Transverse colon (tissue), 4 donors: ENCODE measurements around the gene NEK4. TPM values are rescaled to one million over a fixed set of nuclear protein-coding genes. Genes with fewer than 3 reads are reported as not detected.

Experiments
- DNase-seq: peaks from one replicate; pipeline ENCODE4 v3.0.0-alpha.2; 2019
- H3K27ac ChIP-seq, 4 donors: fragments of 200-600 bp; sonication (generic); 2 replicates each; pipeline ENCODE4 v1.5.1; 2016 to 2018; ENCODE audit warnings: inconsistent platforms in 4 of 4
- H3K27me3 ChIP-seq: fragments of 200-600 bp; sonication (generic); 2 replicates; pipeline ENCODE4 v1.5.1; 2017; ENCODE audit warnings: inconsistent platforms
- H3K36me3 ChIP-seq, 4 donors: fragments of 200-600 bp; sonication (generic); 2 replicates each; pipeline ENCODE4 v1.5.1; 2017 to 2019; ENCODE audit warnings: inconsistent platforms in 4 of 4
- H3K4me1 ChIP-seq, 4 donors: fragments of 200-600 bp; sonication (generic); 2 replicates each; pipeline ENCODE4 v1.5.1; 2017 to 2020; ENCODE audit warnings: inconsistent platforms in 4 of 4
- H3K4me3 ChIP-seq, 4 donors: fragments of 200-600 bp; sonication (generic); 1 replicate in 1 of 4; 2 replicates in 3 of 4; pipeline versions ENCODE4 v1.5.1 to v1.6.1; 2017 to 2019; ENCODE audit warnings: inconsistent platforms in 4 of 4
- H3K9me3 ChIP-seq, 2 donors: fragments of 200-600 bp; sonication (generic); 2 replicates each; pipeline ENCODE4 v1.5.1; 2017 to 2019; ENCODE audit warnings: inconsistent platforms in 2 of 2
- CTCF ChIP-seq, 5 experiments: fragments of 200-600 bp in 3 of 5; fragments of 450-650 bp in 2 of 5; sonication (generic) in 3 of 5; IDR thresholded peaks; 1 replicate in 2 of 5; 2 replicates in 3 of 5; pipeline ENCODE4 v1.5.1; 2016 to 2017; ENCODE audit warnings: antibody characterized with exemption in 5 of 5, inconsistent platforms in 3 of 5, mild to moderate bottlenecking in 2 of 5, moderate library complexity in 1 of 5
- EP300 ChIP-seq: sonication (generic); formaldehyde crosslinking; IDR thresholded peaks from one replicate; pipeline ENCODE4 v1.6.1; 2017; ENCODE audit warnings: antibody characterized with exemption, low read depth
- POLR2A ChIP-seq: fragments of 450-650 bp; IDR thresholded peaks from one replicate; pipeline ENCODE4 v1.6.1; 2016; ENCODE audit warnings: antibody characterized with exemption, mild to moderate bottlenecking, moderate library complexity
- POLR2AphosphoS5 ChIP-seq, 3 donors: sonication (generic); formaldehyde crosslinking; IDR thresholded peaks; one replicate each; pipeline ENCODE4 v1.6.1; 2016; ENCODE audit warnings: antibody characterized with exemption in 3 of 3
- WGBS, 2 donors: methylation state at CpG; one replicate each; pipeline ENCODE4 v1.1.5; 2018; ENCODE audit warnings: low coverage in 1 of 2; 5-methylcytosine and 5-hydroxymethylcytosine counted together
- in situ Hi-C, 4 donors: fragments of 200-750 bp; cut with MboI; loops; one replicate each; pipeline versions ENCODE4 v1.15.0 to v1.15.1; 2017; ENCODE audit warnings: low sequenced_read_pairs in 3 of 4, low pct_ligation_motif_present in 1 of 4, low pct_unique_long_range_greater_than_20kb in 1 of 4
- intact Hi-C: fragments of 100-400 bp; cut with DNase I; formaldehyde crosslinking; loops from one replicate; pipeline ENCODE4 v1.15.1; 2023; ENCODE audit warnings: low total_unique reads
- total RNA-seq, 4 donors: library from RNA; depleted of rRNA; stranded (reverse); fragments of >200 nt; gene quantifications; one replicate each; pipeline ENCODE4 v1.1.0, GENCODE V29; 2016

Gene NEK4
- total RNA-seq, 4 donors from 2014 or later = 14.6 to 35.0 (median 22.1) TPM

GRCh38 chr3:52771334-52771681, 568 bp upstream of the NEK4 start:
- in situ Hi-C loops (no loop called here), intact Hi-C loops (no loop called here)
- peaks cover 7 to 19% (median 13%) of the 10 kb centered on the region in 4 donors for H3K4me1 ChIP-seq
- H3K36me3 ChIP-seq = peaks cover 0 to 7% (median 0%) of the 10 kb centered on the region in 4 donors
- H3K27ac ChIP-seq = peak overlapping the region; percentile 80 to 83 (median 81)
- 44 to 65% methylated on average over 2 to 5 of the region's 5 CpGs for WGBS, 2 donors
- no peaks in the 10 kb centered on the region for H3K27me3 ChIP-seq
- TF ChIP-seq EP300 = no peak
- no peak for TF ChIP-seq POLR2AphosphoS5 (IDR thresholded peaks at IDR 0.05)
- no peak for TF ChIP-seq CTCF (IDR thresholded peaks at IDR 0.05)
- TF ChIP-seq POLR2A = no peak
- H3K9me3 ChIP-seq = no peaks in the 10 kb centered on the region
- H3K4me3 ChIP-seq = peak overlapping the region; percentile 9 to 91 (median 73)
- DNase-seq = no peak

- Histone ChIP-seq H3K9me3 (no peaks in the 10 kb centered on the region), H3K4me3 (peak overlapping the region; percentile 56 to 93 (median 90)), H3K27me3 (no peaks in the 10 kb centered on the region), H3K4me1 (peaks cover 4 to 19% (median 13%) of the 10 kb centered on the region in 4 donors), H3K36me3 (peaks cover 0 to 16% (median 7%) of the 10 kb centered on the region in 4 donors), H3K27ac (peak overlapping the region; percentile 80 to 83 (median 81))
- no peak for DNase-seq
- intact Hi-C loops = no loop called here
- WGBS, 2 donors = 23 to 26% methylated on average over 13 of the region's 13 CpGs
- in situ Hi-C loops = no loop called here
- TF ChIP-seq POLR2AphosphoS5 (IDR thresholded peaks at IDR 0.05) (no peak), CTCF (IDR thresholded peaks at IDR 0.05) (no peak), EP300 (no peak), POLR2A (no peak)
Observed at GRCh38 chr3:52769786-52770455, 819 bp downstream of the NEK4 start.

- TF ChIP-seq POLR2A (no peak), CTCF (IDR thresholded peaks at IDR 0.05) (no peak), POLR2AphosphoS5 (IDR thresholded peaks at IDR 0.05) (no peak), EP300 (no peak)
- 80 to 91% methylated on average over 2 of the region's 2 CpGs for WGBS, 2 donors
- H3K27ac ChIP-seq = no peak overlapping the region
- in situ Hi-C loops = no loop called here
- H3K27me3 ChIP-seq = no peaks in the 10 kb centered on the region
- peaks cover 0 to 57% (median 23%) of the 10 kb centered on the region in 4 donors for H3K36me3 ChIP-seq
- no peak overlapping the region for H3K4me3 ChIP-seq
- H3K4me1 ChIP-seq = no peaks in the 10 kb centered on the region
- intact Hi-C loops = no loop called here
- no peak for DNase-seq
- H3K9me3 ChIP-seq = no peaks in the 10 kb centered on the region
Observed at GRCh38 chr3:52763466-52763865, 7.3 kb downstream of the NEK4 start.

GRCh38 chr3:52756141-52756540, 14.6 kb downstream of the NEK4 start:
- TF ChIP-seq EP300 (no peak), CTCF (IDR thresholded peaks at IDR 0.05) (no peak), POLR2A (no peak), POLR2AphosphoS5 (IDR thresholded peaks at IDR 0.05) (no peak)
- Histone ChIP-seq H3K27me3 (no peaks in the 10 kb centered on the region), H3K36me3 (peaks cover 0 to 28% (median 9%) of the 10 kb centered on the region in 4 donors), H3K4me1 (no peaks in the 10 kb centered on the region), H3K9me3 (no peaks in the 10 kb centered on the region), H3K4me3 (no peak overlapping the region), H3K27ac (no peak overlapping the region)
- WGBS, 2 donors = 89 to 97% methylated on average over 1 of the region's 1 CpG
- DNase-seq = no peak
- in situ Hi-C loops = no loop called here
- intact Hi-C loops = no loop called here
